ENCODE measurements around the gene CNN3.

DNA sequence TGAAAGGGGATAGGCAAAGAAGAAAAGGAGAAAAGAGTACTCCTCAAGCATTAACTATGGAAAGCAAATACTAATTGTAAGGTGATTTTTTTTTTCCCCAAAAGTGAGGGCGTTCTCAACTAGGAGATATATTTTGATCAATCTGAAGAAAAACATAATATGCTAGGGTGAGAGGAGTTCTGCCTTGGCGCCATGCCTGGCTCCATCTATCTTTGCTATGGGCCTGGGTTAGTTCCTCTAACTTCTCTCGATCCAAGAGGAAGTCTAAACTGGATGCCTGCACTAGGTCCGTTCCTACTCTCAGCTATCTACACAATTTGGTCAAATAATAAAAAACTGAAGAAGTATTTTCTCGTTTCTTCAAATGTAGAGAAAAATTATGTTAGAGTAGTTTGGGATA lies 20.5 kb downstream of the CNN3 start:
- no peak for TF ChIP-seq POLR2A (IDR thresholded peaks at IDR 0.05)
- TF ChIP-seq, protein P1, sequence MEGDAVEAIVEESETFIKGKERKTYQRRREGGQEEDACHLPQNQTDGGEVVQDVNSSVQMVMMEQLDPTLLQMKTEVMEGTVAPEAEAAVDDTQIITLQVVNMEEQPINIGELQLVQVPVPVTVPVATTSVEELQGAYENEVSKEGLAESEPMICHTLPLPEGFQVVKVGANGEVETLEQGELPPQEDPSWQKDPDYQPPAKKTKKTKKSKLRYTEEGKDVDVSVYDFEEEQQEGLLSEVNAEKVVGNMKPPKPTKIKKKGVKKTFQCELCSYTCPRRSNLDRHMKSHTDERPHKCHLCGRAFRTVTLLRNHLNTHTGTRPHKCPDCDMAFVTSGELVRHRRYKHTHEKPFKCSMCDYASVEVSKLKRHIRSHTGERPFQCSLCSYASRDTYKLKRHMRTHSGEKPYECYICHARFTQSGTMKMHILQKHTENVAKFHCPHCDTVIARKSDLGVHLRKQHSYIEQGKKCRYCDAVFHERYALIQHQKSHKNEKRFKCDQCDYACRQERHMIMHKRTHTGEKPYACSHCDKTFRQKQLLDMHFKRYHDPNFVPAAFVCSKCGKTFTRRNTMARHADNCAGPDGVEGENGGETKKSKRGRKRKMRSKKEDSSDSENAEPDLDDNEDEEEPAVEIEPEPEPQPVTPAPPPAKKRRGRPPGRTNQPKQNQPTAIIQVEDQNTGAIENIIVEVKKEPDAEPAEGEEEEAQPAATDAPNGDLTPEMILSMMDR (IDR thresholded peaks at IDR 0.05) = no peak

Data from transverse colon (tissue), 3 donors.